ENCODE results near the gene ZNF185.

- TF ChIP-seq CTCF (IDR thresholded peaks at IDR 0.05) (no peak), POLR2A (IDR thresholded peaks at IDR 0.05) (no peak)
Measured at GRCh38 chrX:152932144-152932543, 34.3 kb downstream of the ZNF185 start.
